HG02759 (cell line): ENCODE data around the gene STUB1.
"Not testable (repeated sequence)": the region's sequence is repeated elsewhere in the genome, so short reads cannot be mapped to it uniquely, and the experiment has no call there.

Experiments used
- ATAC-seq: cut with Tn5 transposase; IDR thresholded peaks from one replicate; pipeline ENCODE4 v1.9.1; 2021; ENCODE audit warnings: mild to moderate bottlenecking, moderate library complexity; ENCODE audit not compliant: unreplicated experiment

The STUB1 gene

DNA sequence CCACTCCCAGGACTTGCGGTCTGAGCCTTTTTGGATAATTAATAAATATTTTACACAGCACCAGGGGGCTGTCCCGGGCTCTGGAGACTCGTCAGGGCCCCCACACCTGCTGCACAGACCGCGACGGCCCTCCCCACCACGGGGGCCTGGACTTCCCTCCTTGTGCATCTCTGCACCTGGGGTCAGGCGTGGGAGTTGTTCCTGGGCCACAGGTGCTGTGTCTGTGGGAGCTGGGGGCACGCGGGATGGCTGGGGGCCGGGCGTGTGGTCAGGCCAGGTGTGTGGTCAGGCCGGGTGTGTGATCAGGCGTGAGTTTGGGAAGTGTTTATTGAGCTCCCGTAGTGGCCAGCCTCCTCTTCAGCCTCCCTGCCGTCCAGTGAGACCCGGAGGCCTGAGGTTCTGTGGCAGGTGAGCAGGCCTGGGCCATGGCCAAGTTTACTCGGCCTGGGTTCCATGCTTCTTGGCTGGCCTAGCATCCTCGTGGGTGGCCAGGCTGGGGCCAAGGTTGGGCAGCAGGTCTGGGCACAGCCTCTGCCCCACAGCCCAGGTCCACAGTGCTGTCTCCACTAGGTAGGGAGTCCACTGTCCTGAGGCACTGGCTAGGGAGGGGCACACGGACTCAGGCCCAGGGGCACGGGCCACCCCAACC, 1.9 kb upstream of the STUB1 start:
- no peak for ATAC-seq

GRCh38 chr16:678858-679813, 1.1 kb upstream of the STUB1 start:
- ATAC-seq: peak; percentile 7

GRCh38 chr16:680625-680945, 375 bp downstream of the STUB1 start:
- ATAC-seq: no peak

DNA sequence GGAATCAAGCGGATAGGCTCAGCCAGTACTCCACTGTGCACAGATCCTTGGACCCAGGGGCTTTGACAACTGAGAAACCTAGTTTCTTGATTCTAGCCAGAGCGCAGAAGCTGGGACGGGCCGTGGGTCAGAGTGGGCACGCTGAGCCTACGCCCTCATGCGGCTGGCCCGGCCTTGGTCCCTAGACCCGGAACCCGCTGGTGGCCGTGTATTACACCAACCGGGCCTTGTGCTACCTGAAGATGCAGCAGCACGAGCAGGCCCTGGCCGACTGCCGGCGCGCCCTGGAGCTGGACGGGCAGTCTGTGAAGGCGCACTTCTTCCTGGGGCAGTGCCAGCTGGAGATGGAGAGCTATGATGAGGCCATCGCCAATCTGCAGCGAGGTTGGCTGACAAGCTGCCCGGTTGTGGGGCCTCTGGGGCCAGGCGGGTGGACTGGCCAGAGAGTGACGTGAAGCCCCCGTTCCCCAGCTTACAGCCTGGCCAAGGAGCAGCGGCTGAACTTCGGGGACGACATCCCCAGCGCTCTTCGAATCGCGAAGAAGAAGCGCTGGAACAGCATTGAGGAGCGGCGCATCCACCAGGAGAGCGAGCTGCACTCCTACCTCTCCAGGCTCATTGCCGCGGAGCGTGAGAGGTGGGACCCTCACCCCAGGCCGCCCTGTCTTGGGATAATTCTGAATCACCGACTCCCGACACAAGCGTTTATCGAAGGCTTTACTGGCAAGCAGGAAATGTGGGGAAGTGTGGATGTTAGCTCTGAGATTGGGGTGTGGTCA, 946 bp downstream of the STUB1 start:
- ATAC-seq: no peak

DNA sequence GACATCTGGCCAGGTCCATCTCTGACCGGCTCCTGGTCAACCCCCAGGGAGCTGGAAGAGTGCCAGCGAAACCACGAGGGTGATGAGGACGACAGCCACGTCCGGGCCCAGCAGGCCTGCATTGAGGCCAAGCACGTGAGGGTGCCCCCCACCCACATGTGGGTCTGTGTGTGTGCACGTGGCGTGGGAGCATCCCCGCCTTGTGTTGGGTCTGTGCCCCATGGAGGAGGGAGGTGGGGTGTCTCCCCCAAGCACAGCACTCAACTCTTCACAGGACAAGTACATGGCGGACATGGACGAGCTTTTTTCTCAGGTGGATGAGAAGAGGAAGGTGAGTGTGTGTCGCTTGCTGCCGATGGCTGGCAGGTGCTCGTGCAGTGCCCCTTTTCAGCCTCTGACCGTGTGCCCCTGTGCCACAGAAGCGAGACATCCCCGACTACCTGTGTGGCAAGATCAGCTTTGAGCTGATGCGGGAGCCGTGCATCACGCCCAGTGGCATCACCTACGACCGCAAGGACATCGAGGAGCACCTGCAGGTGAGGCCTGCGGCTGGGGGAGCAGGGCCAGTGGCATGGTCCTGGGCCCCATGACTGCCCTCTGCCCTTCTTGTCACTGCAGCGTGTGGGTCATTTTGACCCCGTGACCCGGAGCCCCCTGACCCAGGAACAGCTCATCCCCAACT, 1.7 kb downstream of the STUB1 start:
- ATAC-seq: no peak

DNA sequence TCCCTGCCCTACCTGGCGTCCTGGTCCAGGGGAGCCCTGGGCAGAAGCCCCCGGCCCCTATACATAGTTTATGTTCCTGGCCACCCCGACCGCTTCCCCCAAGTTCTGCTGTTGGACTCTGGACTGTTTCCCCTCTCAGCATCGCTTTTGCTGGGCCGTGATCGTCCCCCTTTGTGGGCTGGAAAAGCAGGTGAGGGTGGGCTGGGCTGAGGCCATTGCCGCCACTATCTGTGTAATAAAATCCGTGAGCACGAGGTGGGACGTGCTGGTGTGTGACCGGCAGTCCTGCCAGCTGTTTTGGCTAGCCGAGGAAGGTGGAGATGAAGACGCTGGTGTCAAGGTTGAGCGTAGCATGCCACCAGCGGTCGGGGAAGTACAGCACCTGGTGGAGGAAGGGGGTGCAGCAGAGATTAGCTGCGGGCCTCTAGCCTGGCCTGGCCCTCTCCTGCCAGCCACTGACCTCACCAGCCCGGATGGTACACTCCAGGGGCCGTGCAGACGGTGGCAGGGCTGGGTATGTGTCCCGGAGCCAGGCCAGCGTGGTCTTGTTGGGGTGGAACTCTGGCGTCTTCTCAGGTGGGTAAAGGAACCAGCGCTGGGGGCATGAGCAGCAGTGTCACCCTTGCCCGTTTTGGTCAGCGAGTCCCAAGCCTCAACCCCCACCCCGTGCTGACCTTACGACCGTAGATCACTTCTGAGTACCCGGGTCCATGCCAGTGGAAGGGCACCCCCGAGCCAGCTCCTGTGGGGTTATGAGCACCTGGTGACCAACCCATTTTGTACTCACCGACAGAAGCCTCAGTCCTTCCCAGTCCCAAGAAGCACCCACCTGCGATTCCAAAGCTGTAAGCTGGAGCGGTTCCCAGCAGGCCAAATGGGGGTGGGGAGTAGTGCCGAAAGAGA, 2.5 kb downstream of the STUB1 start:
- ATAC-seq: no peak

GRCh38 chr16:683396-684070, 3.3 kb downstream of the STUB1 start:
- no peak for ATAC-seq

DNA sequence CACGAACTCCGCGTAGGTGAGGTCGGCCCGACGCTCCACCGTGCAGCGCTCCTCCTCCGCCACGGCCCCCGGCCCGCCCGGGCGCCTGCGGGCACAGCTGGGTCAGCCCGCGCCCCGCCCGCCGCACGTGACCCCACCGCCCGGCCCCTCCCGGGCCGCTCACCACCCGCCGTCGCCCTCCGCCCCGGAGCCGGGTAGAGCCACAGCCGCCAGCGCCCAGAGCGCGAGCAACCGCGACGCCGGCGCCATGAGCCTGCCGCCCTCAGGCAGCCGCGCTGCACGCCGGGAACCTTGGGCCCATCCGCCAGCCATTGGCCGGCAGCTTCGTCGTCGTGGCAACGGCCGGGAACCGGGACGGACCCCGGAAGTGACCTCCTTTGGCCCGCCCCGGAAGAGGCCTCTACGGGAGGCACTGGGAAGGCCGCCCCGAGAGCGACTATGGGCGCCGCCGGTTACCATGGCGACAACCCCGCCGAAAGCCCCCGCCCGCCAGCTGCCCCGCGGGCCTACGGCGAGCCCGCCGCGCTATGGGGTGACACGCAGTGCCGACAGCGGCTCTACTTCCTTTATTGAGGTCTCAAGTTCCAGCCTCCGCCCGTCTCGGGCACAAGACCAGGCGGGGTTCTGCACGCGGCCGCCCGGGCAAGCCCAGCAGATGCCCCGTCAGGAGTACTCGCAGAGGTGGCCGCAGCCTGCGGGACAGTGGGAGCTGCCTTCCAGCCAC, 4.0 kb downstream of the STUB1 start, which contains the start of gene JMJD8:
JMJD8 (minus strand) TSS at position 264 of the 724 bp plus-strand sequence; CDS start at position 249, 15 bp downstream.
- ATAC-seq: peak; percentile 65

DNA sequence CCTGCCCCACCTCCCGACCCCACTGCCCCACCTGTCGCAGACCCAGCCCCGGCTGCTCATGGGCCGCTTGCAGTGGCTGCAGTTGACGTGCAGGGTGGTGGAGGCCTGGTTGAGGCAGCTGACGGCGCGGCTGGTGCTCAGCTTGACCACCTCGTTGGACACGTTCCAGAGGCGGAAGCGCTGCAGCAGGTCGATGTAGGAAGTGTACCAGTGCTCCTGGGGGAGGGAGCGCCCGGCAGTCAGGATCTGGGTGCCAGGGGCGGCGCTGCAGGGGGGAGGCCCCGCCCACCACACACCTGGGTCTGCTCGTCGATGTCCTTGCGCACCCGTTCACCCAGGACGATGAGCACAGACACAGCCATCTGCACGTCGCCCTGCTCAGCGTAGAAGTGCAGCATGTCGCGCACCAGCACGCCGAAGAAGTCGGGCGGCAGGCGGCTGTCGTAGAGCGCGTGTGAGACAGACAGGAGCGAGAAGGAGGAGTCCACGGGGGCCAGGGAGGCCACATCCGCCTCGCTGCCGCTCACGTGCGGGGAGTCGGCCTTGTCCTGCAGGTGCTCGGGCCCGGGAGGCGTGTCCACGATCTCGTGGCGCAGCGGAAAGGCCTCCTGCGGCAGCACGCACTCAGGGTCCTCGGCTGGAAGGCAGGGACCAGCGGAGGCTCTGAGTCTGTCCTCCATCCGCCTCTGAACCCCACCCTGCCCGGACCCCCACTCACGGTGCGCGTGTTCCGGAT, 4.9 kb downstream of the STUB1 start:
- no peak for ATAC-seq

DNA sequence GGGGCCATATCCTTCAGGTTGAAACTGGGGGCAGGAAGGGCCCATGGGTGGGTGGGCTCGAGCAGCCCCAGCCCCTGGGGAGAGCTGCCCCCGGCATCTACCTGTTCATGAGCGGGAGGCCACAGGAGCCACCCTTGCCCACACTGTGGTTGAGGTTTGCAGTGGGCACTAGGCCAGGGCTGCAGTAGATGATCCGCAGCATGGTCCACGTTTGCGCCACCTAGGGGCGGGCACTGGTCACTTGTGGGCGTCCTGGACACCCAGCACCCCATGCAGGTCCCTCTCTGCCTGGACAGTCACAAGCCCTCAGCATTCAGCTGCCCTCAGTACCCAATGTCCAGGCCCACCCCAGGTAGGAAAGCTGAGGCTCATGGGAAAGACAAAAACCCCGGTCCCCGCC, 5.8 kb downstream of the STUB1 start:
- ATAC-seq: no peak

- no peak for ATAC-seq
These were observed 6.5 kb downstream of the STUB1 start for GRCh38 chr16:686459-687260.

DNA sequence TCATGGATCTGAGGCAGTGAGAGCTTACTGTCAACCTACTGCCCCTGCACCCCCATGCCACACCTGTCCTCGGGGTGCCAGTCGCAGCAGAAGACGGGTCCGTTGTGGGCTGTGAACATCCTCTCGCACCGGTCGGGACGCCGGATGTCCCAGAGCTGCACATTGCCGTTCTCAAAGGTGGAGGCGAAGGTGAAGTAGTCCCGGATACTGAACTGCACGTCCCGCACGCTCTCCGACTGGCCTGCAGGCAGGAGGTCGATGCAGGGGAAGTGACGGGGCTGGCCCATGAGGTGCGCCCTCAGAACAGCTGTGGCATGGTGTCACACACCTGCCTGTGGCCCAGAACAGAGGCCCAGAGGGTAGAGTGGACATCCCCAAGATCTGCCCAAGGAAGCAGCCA, 7.3 kb downstream of the STUB1 start:
- ATAC-seq: no peak

DNA sequence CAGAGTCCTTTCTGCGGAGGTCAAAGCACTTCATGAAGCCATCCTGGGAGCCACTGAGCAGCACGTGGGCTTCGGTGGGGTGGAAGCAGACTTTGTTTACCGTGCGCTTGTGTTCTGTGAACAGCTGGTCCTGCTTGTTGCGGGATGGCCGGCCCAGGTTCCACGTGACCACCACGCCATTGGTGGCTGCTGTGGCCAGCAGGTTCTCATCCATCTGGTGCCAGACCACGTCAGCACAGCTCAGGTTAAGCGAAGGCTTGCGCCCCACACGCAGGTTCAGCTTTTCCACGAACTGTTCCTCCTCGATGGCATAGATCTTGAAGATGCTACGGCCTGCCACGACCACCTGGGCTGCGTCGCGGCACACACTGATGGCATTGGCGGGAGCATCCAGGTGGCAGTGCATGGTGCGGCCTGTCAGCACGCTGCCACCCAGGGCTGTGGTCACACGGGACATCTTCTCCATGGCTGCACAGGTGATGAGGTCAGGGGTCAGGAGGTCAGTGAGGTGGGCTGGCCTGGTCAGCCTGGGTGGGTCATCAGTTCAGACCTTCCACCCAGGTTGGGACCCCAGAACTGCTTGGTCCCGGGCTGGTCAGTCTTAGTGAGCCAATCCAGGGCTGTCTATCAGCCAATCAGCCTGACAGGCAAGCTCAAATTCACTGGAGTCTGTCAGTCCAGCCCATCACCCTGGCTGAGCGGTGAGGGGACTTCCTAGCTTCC, 9.1 kb downstream of the STUB1 start:
- ATAC-seq: no peak

DNA sequence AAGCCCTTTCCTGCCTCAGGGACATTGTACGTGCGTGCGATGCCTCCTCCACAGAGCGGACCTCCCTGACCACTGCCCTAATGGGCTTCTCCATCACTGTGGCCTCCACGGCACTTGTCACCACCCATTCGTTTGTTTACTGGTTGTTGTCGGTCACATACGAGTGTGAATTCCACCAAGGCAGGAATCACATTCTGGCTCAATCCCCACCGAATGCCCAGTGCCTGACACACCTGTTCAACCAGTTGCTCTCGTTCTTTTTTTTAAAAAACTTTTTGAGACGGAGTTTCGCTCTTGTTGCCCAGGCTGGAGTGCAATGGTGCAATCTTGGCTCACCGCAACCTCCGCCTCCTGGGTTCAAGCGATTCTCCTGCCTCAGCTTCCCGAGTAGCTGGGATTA, 11.0 kb downstream of the STUB1 start:
- ATAC-seq: not testable (repeated sequence)

GRCh38 chr16:692356-693108, 12.3 kb downstream of the STUB1 start:
- ATAC-seq: no peak

GRCh38 chr16:693364-693763, 13.2 kb downstream of the STUB1 start:
- ATAC-seq: no peak
